Psoas muscle (tissue), 8 donors: ENCODE results near the gene S1PR3. TPM values are rescaled to one million over a fixed set of nuclear protein-coding genes. Genes with fewer than 3 reads are reported as not detected.

Experiments used
- ATAC-seq, 4 donors: fragments of 200-7000 bp; cut with Tn5 transposase; one replicate each; pipeline ENCODE4 v1.9.1; 2020; ENCODE audit warnings: moderate library complexity in 3 of 4, mild to moderate bottlenecking in 2 of 4
- DNase-seq, 2 donors: peaks; one replicate each; pipeline ENCODE4 v3.0.0-alpha.2; 2020
- H3K27ac ChIP-seq: fragments of 200-600 bp; one replicate; pipeline ENCODE4 v1.8.0; 2022
- H3K27me3 ChIP-seq, 3 donors: fragments of 200-600 bp in 1 of 3; one replicate each; pipeline versions ENCODE4 v1.6.1 to v1.8.0; 2013 to 2022; ENCODE audit warnings: low read length in 2 of 3, mild to moderate bottlenecking in 2 of 3, moderate library complexity in 1 of 3; ENCODE audit not compliant: insufficient read depth in 3 of 3
- H3K36me3 ChIP-seq, 2 donors: fragments of 200-600 bp in 1 of 2; one replicate each; pipeline versions ENCODE4 v1.6.1 to v1.8.0; 2013 to 2022; ENCODE audit warnings: low read depth in 1 of 2, mild to moderate bottlenecking in 1 of 2, moderate library complexity in 1 of 2; ENCODE audit not compliant: insufficient read depth in 1 of 2
- H3K4me1 ChIP-seq: fragments of 200-600 bp; one replicate; pipeline ENCODE4 v1.8.0; 2022
- H3K4me3 ChIP-seq: fragments of 200-600 bp; one replicate; pipeline ENCODE4 v1.8.0; 2022; ENCODE audit warnings: mild to moderate bottlenecking
- H3K9me3 ChIP-seq: fragments of 200-600 bp; one replicate; pipeline ENCODE4 v1.8.0; 2022
- WGBS, 3 donors: extraction: QIAGEN DNeasy Blood & Tissue Kit; methylation state at CpG; one replicate each; pipeline versions ENCODE4 v1.1.6 to v1.1.7; 2013; 5-methylcytosine and 5-hydroxymethylcytosine counted together
- intact Hi-C, 2 donors: fragments of 100-400 bp; cut with DNase I; formaldehyde crosslinking; loops; one replicate each; pipeline versions ENCODE4 v1.11.0 to v1.14.2; 2022
- polyA plus RNA-seq, 3 donors: library from polyadenylated mRNA; stranded (reverse); fragments of 200-250 nt; gene quantifications; one replicate each; pipeline ENCODE4 v1.2.3, GENCODE V29; 2013
- total RNA-seq, 4 donors: library from RNA; stranded (reverse); fragmentation: NEBNext Ultra II Directional in 2 of 4; extraction: Animal tissue kit (Norgen Biotek cat#: 25700) in 2 of 4; gene quantifications; one replicate each; pipeline versions ENCODE4 v1.2.1 to v1.2.4, GENCODE V29; 2021 to 2023
- TF ChIP-seq, protein P1 (sequence below): fragments of 200-600 bp; IDR thresholded peaks from one replicate; pipeline ENCODE4 v1.8.0; 2022; ENCODE audit warnings: antibody characterized with exemption
- donor health status: healthy with polysubstance abuse.
- donor health status: DM: no; HTN: no; CAD: no; lungs with moderate emphysema.
- donor health status: Bipolar disorder and iron deficiency.
- donor health status: healthy.
- donor health status: DM: yes; HTN: yes; CAD: no.
- donor health status: DM: no; HTN: no; CAD: no.
- donor health status: DM: no; HTN: no; CAD: no.
- donor health status: DM: yes; HTN: yes; CAD: no.

S1PR3 gene
- total and polyA plus RNA-seq, 7 donors, result 2.3 to 5.2 (median 4.7) TPM

DNA sequence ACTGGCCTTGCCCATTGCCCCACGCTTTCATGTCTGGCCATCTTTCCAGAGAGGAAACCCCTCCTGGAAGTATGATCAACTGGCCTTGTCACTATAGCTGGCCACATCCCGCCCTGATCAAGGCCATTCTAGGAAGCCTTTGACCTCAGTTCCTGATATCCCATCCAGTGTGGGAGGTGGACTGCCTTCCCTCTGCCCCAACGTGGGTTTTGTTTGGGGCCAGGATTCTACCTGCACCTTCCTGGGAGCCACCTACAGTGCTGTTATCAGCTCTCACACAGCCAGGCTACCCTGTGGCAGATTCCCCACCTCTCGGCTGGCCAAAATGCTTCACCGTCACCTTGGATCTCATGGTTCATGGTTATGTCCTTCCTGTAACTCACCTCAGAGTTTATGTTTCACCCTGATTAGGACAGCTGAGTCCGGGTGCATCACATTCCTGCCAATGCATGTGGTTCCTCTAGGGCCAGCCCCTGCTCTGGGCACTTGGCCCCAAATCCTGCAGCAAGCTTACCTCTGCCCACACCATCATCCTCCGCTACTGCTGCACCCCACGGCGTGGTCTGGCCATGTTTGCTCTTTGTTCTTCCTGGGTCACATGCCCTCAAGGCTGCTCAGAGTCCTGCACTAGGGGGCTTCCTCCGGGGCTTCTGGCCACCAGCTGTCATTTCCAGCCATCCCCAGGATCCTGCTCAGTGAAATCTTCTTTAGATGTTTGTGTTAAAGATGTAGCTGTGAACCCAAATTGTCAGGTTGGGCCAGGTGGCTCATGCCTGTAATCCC lies 24.2 kb upstream of the S1PR3 start:
- DNase-seq (no peak), ATAC-seq (no peak)
- TF ChIP-seq, protein P1, sequence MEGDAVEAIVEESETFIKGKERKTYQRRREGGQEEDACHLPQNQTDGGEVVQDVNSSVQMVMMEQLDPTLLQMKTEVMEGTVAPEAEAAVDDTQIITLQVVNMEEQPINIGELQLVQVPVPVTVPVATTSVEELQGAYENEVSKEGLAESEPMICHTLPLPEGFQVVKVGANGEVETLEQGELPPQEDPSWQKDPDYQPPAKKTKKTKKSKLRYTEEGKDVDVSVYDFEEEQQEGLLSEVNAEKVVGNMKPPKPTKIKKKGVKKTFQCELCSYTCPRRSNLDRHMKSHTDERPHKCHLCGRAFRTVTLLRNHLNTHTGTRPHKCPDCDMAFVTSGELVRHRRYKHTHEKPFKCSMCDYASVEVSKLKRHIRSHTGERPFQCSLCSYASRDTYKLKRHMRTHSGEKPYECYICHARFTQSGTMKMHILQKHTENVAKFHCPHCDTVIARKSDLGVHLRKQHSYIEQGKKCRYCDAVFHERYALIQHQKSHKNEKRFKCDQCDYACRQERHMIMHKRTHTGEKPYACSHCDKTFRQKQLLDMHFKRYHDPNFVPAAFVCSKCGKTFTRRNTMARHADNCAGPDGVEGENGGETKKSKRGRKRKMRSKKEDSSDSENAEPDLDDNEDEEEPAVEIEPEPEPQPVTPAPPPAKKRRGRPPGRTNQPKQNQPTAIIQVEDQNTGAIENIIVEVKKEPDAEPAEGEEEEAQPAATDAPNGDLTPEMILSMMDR, result no peak
- intact Hi-C loops, result no loop called here
- Histone ChIP-seq H3K4me1 (no peaks in the 10 kb centered on the region), H3K27me3 (no peaks in the 10 kb centered on the region), H3K27ac (no peak overlapping the region), H3K9me3 (no peaks in the 10 kb centered on the region), H3K36me3 (no peaks in the 10 kb centered on the region), H3K4me3 (no peak overlapping the region)
- WGBS, 3 donors, result 82 to 86% (median 85%) methylated on average over 10 of the region's 10 CpGs

DNA sequence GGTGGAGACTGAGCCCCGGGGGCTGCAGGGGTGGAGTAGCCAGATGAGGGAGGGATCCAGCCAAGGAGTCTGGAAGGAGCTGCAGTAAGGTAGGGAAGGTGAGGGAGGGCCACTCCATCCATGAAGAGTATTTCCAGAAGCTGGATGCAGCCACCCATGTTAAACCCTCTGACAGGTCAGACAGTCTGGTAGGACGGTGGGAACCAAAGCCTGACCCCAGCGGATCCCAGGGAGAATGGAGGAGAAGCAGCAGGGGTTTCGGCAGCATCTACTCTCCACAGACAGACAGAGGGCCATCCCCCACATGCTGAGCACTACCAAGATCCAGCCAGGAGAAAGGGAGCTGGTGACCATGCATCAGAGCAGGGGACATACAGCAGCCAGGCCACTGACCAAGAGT lies 22.5 kb upstream of the S1PR3 start:
- WGBS, 3 donors, result 81 to 90% (median 85%) methylated on average over 4 of the region's 4 CpGs

DNA sequence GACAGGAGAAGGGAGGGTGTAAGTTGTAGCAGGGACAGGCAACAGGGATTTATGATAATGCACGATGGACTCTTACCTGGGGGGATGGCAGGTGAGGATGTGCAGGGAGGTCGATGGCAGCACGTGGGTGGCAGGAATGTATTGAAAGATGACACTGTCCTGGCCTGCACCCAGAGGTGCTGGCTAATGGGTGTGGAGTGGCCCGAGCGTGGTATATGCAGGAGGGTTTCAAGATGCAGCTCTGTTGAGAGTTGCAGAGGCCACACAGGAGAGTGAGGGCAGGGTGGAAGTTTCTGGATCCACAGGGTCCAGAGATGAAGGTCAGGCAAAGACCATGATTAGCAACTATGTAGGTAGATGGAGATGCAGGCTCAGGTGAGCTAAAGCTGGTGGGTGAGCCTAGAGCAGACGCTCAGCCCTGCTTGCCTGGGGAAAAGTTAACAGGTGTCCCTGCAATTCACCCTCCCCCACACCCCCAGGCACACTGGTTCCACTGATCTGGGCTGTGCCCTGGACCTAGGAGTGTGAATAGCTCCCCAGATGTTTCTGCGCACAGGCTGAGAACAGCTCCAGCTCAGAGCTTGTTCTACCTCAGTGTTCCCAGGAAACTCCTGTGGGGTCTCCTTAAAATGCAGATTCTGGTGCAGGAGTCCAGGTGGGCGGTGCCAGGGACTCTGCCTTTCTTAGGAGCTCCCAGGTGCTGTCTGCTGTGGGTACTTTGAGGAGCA lies 21.5 kb upstream of the S1PR3 start:
- Histone ChIP-seq H3K27me3 (no peaks in the 10 kb centered on the region), H3K9me3 (no peaks in the 10 kb centered on the region), H3K27ac (no peak overlapping the region), H3K4me3 (no peak overlapping the region), H3K36me3 (no peaks in the 10 kb centered on the region), H3K4me1 (no peaks in the 10 kb centered on the region)
- intact Hi-C loops, result no loop called here
- DNase-seq (no peak), ATAC-seq (no peak)
- 64 to 73% (median 66%) methylated on average over 8 of the region's 8 CpGs for WGBS, 3 donors
- TF ChIP-seq, protein P1, result no peak

More for the DNA sequence above, 22.5 kb upstream of the S1PR3 start:
- Histone ChIP-seq H3K36me3 (no peaks in the 10 kb centered on the region), H3K4me1 (no peaks in the 10 kb centered on the region), H3K9me3 (no peaks in the 10 kb centered on the region), H3K4me3 (no peak overlapping the region), H3K27ac (no peak overlapping the region), H3K27me3 (no peaks in the 10 kb centered on the region)
- intact Hi-C loops, result no loop called here
- DNase-seq (no peak), ATAC-seq (no peak)
- TF ChIP-seq, protein P1, result no peak

DNA sequence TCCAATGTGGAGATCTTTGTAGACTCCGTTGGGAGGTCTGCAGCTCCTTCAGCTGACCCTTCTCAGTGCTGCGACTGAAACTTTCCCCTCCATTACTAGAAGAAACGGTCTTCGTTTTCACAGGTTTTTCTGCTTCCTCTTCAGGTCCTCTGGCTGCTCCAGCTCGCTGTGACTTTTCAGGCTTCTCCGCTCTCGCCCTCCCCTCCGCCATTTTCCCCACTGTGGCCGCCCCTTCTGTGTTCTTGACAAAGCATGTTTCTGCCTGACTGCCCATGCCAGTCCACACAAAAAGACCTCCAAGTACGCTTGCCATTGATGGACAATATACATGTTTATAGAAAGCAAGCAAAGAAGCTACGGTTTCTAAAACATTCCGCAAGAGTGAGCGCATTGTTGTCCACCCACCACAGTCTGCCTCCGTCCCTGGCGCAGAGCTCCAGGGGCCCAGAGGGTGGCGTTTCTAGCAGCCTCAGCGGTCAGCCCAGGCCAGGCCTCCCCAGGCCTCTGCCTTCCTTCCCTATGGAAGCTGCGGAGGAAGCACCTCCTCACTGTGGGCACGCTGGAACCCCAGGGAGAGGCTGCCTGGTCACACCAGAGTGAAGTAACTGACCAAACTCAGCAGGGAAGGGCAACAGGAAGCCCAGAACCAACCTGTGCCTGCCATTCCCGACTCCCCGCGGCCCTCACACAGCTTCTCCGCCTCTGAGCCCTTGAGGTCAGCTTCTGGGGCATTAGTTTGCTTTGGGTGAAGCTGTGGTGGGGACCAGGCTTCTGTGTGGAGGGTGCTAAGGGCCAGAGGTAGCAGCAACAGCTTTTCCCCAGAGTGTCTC lies 19.9 kb upstream of the S1PR3 start:
- Histone ChIP-seq H3K36me3 (no peaks in the 10 kb centered on the region), H3K27me3 (no peaks in the 10 kb centered on the region), H3K27ac (no peak overlapping the region), H3K4me1 (no peaks in the 10 kb centered on the region), H3K4me3 (no peak overlapping the region), H3K9me3 (no peaks in the 10 kb centered on the region)
- DNase-seq, result no peak
- intact Hi-C loops, result no loop called here
- TF ChIP-seq, protein P1, result no peak
- WGBS, 3 donors, result 90 to 91% (median 90%) methylated on average over 23 of the region's 23 CpGs
- ATAC-seq, result no peak
